Activated T-cell treated with anti-CD3 and anti-CD28 coated beads, Interleukin-2, amount 50 U/mL, for 72 hours (primary cell): ENCODE measurements around the gene NUP210L. TPM values are rescaled to one million over a fixed set of nuclear protein-coding genes. Genes with fewer than 3 reads are reported as not detected.
"Not testable (repeated sequence)": the region's sequence is repeated elsewhere in the genome, so short reads cannot be mapped to it uniquely, and the experiment has no call there.

ENCODE experiments used
- ATAC-seq, 2 donors: fragments of 150-1000 bp; cut with Tn5 transposase; replicated peaks in 1 of 2; 2 replicates each; pipeline ENCODE4 v1.10.0; 2021; ENCODE audit warnings: moderate library complexity in 2 of 2, mild to moderate bottlenecking in 1 of 2
- DNase-seq, 2 donors: peaks; one replicate each; pipeline ENCODE4 v3.0.0; 2021 to 2022; ENCODE audit warnings: mixed read lengths in 1 of 2
- H3K27ac Mint-ChIP-seq: one replicate; pipeline ENCODE4 v1.8.0; 2022; ENCODE audit warnings: mild to moderate bottlenecking, moderate library complexity, mixed read lengths
- H3K27me3 Mint-ChIP-seq: one replicate; pipeline ENCODE4 v1.8.0; 2022; ENCODE audit warnings: low read depth, mixed read lengths
- H3K36me3 Mint-ChIP-seq, 2 donors: one replicate each; pipeline ENCODE4 v1.8.0; 2022; ENCODE audit warnings: mixed read lengths in 2 of 2, mild to moderate bottlenecking in 1 of 2; ENCODE audit not compliant: insufficient read depth in 2 of 2
- H3K4me1 Mint-ChIP-seq: one replicate; pipeline ENCODE4 v1.8.0; 2022; ENCODE audit warnings: low read depth, mixed read lengths
- H3K4me3 Mint-ChIP-seq, 2 donors: one replicate each; pipeline ENCODE4 v1.8.0; 2022; ENCODE audit warnings: mild to moderate bottlenecking in 2 of 2, mixed read lengths in 2 of 2, moderate library complexity in 2 of 2
- H3K9me3 Mint-ChIP-seq, 2 donors: one replicate each; pipeline ENCODE4 v1.8.0; 2022; ENCODE audit warnings: mixed read lengths in 2 of 2
- total RNA-seq, 2 donors: library from RNA; stranded (reverse); gene quantifications; one replicate each; pipeline ENCODE4 v1.2.3, GENCODE V29; 2022

The NUP210L gene
- total RNA-seq, 2 donors from 2014 or later, result 0.07 to 0.14 TPM

DNA sequence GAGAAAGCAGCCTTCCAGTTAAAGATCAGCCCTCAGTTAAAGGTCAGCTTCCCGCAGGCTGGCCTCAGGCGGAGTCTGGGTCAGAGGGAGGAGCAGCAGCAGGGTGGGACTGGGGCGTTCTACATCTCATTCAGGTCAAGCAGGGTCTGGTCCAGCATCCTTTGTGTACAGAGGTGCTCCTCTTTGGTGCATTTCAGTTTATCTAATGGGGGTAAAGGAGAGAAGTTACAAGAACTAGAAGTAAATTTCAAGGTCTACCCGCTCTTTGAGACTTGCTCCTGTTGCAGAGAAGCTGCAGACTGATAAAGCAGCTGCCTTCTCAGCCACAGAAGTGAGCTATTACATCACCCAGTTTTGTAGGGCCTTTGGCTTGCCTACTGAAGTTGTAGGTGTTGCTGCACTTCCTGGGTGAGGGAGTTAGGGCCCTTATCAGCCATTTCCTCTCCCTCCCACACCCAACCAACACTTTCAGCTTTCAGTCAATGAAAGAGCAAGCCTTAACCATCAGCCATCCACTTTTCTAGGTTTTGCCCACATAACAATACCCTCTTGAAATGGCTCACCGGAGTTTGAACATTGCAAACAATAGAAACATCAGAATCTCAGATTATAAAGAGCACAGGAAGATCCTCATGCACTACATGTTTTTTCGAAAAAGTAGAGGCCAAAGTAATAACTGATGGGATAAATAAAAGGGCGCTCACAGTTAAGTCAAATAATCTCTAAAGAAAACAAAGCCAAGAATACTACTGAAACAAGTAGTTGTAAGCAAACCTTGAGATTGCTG, 2.8 kb upstream of the NUP210L start:
- DNase-seq, result peak; percentile 78 to 86
- peak; percentile 97 to 98 for ATAC-seq
- Mint-ChIP-seq H3K4me3 (peak overlapping the region; percentile 74 to 79), H3K4me1 (peaks cover 86% of the 10 kb centered on the region), H3K9me3 (no peaks in the 10 kb centered on the region), H3K36me3 (peaks cover 20 to 53% of the 10 kb centered on the region in 2 donors), H3K27me3 (no peaks in the 10 kb centered on the region), H3K27ac (peak overlapping the region; percentile 77)

DNA sequence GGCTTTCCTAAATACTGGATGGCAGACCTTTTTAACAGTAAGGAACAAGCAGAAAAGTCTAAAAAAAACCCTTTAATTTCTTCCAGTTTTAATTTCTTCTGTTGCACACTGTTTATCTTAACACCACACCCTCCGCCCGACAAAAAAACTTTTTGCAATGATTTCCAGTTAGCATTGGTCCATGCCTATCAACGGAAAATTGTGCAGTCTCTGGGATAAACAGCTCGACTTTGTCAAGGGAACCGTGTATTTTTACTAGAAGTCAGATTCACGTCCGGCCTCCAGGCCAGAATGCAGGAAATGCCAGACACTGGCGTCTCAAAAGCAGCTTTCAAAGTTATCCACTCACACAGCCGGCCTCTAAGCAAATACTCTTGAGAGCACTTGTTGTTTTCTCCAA, 378 bp upstream of the NUP210L start:
- Mint-ChIP-seq H3K36me3 (peaks cover 16 to 38% of the 10 kb centered on the region in 2 donors), H3K4me1 (peaks cover 62% of the 10 kb centered on the region), H3K27me3 (no peaks in the 10 kb centered on the region), H3K27ac (peak overlapping the region; percentile 74), H3K9me3 (no peaks in the 10 kb centered on the region), H3K4me3 (no peak overlapping the region)
- ATAC-seq (no peak), DNase-seq (no peak)

DNA sequence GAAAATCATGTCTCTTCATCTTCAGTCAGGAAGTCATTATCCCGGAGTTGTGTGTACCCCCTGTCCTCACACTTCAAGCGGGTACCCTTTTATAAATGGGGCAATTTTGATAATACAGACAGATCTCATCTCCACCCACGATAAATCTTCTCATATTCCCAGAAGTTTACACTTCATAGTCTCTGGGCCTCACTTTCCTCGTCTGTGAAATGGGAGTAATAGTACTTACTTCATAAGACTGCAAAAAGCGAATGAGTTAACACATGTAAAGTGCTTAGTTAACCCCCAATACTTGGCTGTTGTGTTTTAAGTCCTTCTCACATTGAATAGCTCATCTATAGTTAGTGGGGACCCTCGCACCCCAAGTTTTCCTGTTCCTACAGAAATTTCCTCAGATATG, 820 bp downstream of the NUP210L start:
- Mint-ChIP-seq H3K27me3 (no peaks in the 10 kb centered on the region), H3K4me1 (peaks cover 54% of the 10 kb centered on the region), H3K27ac (peak overlapping the region; percentile 83), H3K36me3 (peaks cover 7 to 28% of the 10 kb centered on the region in 2 donors), H3K9me3 (no peaks in the 10 kb centered on the region), H3K4me3 (no peak overlapping the region)
- DNase-seq (no peak), ATAC-seq (no peak)

DNA sequence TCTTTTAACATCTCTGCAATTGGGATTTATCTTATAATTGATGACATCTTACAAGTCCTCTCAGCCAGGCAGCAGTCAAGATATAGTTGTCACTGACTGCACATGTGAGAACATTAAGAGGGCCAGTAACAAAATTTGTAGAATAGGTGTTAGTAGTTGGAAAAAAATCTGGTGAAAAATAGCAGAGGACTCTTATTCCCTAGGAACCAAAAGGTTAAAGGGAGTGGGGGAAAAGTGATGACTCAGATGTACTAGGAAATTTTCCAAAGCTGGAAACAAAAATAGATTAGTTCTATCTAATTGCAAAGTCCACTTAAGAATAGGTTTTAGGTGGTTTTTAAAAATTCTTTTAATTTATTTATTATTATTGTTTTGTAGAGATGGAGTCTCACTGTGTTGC, 3.6 kb downstream of the NUP210L start:
- Mint-ChIP-seq H3K27ac (no peak overlapping the region), H3K9me3 (no peaks in the 10 kb centered on the region), H3K4me3 (no peak overlapping the region), H3K36me3 (peaks cover 0 to 14% of the 10 kb centered on the region in 2 donors), H3K4me1 (peaks cover 37% of the 10 kb centered on the region), H3K27me3 (no peaks in the 10 kb centered on the region)
- DNase-seq (no peak), ATAC-seq (no peak)

DNA sequence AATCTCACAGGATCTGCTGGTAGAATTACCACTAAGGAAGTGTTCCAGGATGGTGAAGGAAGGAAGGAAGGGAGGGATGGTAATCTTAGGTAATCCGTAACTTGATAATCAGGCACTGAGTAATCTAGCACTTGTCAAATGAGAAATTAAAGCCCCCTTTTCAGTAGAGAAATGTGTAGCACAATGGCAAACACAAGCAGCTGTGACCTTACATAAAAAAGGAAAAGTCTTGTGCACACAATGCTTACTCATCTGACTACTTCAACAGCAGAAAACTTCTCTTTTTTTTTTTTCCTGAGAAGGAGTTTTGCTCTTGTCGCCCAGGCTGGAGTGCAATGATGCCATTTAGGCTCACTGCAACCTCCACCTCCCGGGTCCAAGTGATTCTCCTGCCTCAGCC, 6.1 kb downstream of the NUP210L start:
- H3K27me3 Mint-ChIP-seq, result no peaks in the 10 kb centered on the region
- ATAC-seq, result peak; percentile 82 to 93
- no peaks in the 10 kb centered on the region for H3K9me3 Mint-ChIP-seq
- H3K4me1 Mint-ChIP-seq, result peaks cover 21% of the 10 kb centered on the region
- DNase-seq, result no peak
- H3K27ac Mint-ChIP-seq, result no peak overlapping the region
- H3K36me3 Mint-ChIP-seq, result peaks cover 0 to 1% of the 10 kb centered on the region in 2 donors
- peak overlapping the region in 1 of 2 donors; percentile 7 for H3K4me3 Mint-ChIP-seq

DNA sequence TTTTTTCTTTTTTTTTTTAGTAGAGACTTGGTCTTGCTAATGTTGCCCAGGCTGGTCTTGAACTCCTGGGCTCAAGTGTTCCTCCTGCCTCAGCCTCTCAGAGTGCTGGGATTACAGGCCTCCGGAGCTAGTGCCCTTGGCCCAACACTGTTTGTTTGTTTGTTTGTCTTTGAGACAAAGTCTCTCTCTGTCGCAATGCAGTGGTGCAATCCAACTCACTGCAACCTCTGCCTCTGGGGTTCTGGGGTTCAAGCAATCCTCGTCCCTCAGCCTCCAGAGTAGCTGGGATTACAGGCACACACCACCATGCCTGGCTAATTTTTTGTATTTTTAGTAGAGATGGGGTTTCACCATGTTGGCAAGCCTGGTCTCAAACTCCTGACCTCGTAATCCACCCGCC, 7.4 kb downstream of the NUP210L start:
- not testable (repeated sequence) for ATAC-seq, H3K27me3 Mint-ChIP-seq, H3K9me3 Mint-ChIP-seq, H3K4me3 Mint-ChIP-seq, H3K27ac Mint-ChIP-seq, H3K36me3 Mint-ChIP-seq, DNase-seq
- H3K4me1 Mint-ChIP-seq, result peaks cover 18% of the 10 kb centered on the region

DNA sequence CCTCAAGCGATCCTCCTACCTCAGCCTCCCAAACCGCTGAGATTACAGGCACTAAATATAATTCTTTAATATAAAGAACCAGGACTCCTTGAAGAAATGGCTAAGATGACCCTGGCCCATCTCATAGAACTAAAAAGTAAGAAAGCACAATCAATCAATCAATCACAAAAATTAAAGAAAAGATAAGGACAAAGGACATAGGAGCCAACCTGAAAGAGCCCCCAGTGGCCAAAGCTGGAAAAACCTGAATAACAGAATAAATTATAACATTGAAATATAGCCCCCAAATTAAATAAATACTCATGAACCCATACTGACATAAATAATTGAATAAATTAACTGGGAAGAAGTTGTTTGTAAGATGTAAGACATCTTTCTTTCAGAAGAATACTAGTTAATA, 8.9 kb downstream of the NUP210L start:
- Mint-ChIP-seq H3K36me3 (no peaks in the 10 kb centered on the region), H3K27me3 (no peaks in the 10 kb centered on the region), H3K27ac (no peak overlapping the region), H3K4me1 (peaks cover 18% of the 10 kb centered on the region), H3K4me3 (no peak overlapping the region), H3K9me3 (no peaks in the 10 kb centered on the region)
- ATAC-seq (no peak), DNase-seq (no peak)

DNA sequence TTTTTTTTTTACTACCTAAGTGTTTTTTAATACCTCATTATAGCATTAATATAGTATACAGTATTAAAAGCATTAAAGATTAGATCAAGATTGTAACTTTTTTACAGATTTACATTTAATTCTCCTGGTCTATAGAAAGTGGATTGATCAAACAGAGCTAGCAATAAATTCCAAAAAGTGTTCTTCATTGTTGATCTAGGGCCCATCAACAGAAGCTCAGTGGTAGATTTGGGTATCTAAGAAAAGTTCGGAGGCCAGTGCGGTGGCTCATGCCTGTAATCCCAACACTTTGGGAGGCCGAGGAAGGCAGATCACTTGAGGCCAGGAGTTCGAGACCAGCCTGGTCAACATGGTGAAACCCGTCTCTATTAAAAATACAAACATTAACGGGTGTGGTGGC, 12.5 kb downstream of the NUP210L start:
- no peak for ATAC-seq
- Mint-ChIP-seq H3K9me3 (no peaks in the 10 kb centered on the region), H3K36me3 (no peaks in the 10 kb centered on the region), H3K4me3 (no peak overlapping the region), H3K27ac (no peak overlapping the region), H3K27me3 (no peaks in the 10 kb centered on the region), H3K4me1 (peaks cover 12% of the 10 kb centered on the region)
- no peak for DNase-seq

DNA sequence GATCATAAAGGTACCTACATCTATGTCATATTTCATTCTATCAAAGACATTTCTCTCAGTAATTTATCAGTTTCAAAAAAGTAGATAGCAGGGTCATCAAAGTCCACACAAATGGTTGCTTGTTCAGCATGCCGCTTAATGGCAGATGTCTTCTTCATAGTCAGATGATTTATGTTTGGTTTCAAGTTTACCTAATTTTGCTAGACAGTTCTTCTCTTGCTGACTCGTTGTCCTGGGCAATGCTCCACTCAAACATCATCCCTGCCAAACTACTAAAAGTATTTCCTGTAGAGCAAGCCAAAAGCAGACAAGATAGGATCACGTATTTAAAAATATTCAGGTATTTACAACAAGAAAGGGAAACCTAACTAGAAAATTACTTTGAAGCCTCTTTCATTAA, 13.6 kb downstream of the NUP210L start:
- no peaks in the 10 kb centered on the region for H3K36me3 Mint-ChIP-seq

DNA sequence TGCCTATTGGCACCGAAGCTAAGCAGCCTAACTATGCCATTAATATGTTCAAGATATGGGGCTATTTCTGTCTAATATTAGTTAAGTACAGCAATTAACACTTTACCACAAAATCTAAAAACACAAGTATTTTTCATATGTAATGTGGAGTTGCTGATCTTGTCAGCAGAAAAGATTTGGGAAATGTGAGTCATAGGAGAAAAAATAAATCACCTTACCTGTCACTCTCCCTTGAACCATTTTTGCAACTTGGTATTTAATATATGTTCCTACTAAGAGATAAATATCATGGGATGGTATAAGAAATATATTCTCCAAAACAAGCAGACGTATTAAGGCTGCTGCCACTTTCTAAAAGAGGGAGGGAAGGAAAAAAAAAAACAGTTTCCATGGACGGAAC, 17.0 kb downstream of the NUP210L start:
- H3K27me3 Mint-ChIP-seq, result no peaks in the 10 kb centered on the region
- H3K4me1 Mint-ChIP-seq, result peaks cover 9% of the 10 kb centered on the region
- H3K4me3 Mint-ChIP-seq, result no peak overlapping the region
- H3K27ac Mint-ChIP-seq, result no peak overlapping the region
- no peaks in the 10 kb centered on the region for H3K9me3 Mint-ChIP-seq
- ATAC-seq (no peak), DNase-seq (no peak)
- no peaks in the 10 kb centered on the region for H3K36me3 Mint-ChIP-seq

More for the DNA sequence above, 13.6 kb downstream of the NUP210L start:
- H3K4me1 Mint-ChIP-seq, result peaks cover 15% of the 10 kb centered on the region
- ATAC-seq, result no peak
- no peaks in the 10 kb centered on the region for H3K9me3 Mint-ChIP-seq
- DNase-seq, result no peak
- no peaks in the 10 kb centered on the region for H3K27me3 Mint-ChIP-seq
- no peak overlapping the region for H3K27ac Mint-ChIP-seq
- no peak overlapping the region for H3K4me3 Mint-ChIP-seq

DNA sequence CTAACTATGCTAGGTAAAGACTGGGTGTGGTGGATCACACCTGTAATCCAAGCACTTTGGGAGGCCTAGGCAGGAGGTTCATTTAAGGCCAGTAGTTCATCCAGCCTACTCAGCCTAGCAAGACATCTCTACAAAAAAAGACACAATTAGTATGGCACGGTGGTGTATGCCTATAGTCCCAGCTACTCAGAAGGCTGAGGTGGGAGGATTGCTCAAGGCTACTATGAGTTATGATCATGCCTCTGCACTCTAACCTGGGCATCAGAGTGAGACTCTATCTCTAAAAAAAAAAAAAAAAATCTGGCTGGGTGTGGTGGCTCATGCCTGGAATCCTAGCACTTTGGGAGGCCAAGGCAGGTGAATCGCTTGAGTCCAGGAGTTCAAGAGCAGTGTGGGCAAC, 21.6 kb downstream of the NUP210L start:
- ATAC-seq, result no peak
- H3K9me3 Mint-ChIP-seq, result no peaks in the 10 kb centered on the region
- peaks cover 26% of the 10 kb centered on the region for H3K4me1 Mint-ChIP-seq
- no peaks in the 10 kb centered on the region for H3K36me3 Mint-ChIP-seq
- no peaks in the 10 kb centered on the region for H3K27me3 Mint-ChIP-seq
- DNase-seq, result no peak
- H3K4me3 Mint-ChIP-seq, result no peak overlapping the region
- H3K27ac Mint-ChIP-seq, result no peak overlapping the region

DNA sequence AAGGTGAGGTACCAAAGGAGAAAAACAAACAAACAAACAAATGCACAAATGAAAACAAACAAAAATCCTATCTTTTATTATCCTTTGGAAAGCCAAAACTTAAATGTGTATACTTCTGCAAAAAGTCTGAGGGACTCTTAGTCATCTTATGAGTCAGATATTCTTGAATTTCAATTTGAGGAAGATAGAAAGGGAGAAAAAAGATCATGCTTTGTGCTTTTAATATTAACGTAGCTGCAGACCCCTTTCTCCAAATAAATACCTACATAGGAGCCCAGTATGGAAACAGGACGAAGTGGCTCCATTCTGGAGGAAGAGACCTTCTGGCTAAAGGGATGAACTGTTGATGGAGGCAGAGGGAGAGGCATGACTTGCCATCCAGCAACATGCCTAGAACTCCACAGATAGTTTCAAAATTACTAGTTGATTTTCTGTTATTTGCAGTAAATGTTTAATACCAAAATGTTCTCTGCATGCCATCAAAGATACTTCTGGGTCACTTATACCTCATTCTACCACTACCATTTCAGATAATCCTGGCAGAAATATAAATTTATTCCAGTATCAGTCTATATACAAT, 25.4 kb downstream of the NUP210L start:
- Mint-ChIP-seq H3K4me3 (peak overlapping the region; percentile 66 to 71), H3K9me3 (no peaks in the 10 kb centered on the region), H3K27me3 (peaks cover 6% of the 10 kb centered on the region), H3K36me3 (no peaks in the 10 kb centered on the region), H3K27ac (peak overlapping the region; percentile 66), H3K4me1 (peaks cover 16% of the 10 kb centered on the region)
- ATAC-seq (peak in 1 of 2 donors; percentile 45), DNase-seq (no peak)

DNA sequence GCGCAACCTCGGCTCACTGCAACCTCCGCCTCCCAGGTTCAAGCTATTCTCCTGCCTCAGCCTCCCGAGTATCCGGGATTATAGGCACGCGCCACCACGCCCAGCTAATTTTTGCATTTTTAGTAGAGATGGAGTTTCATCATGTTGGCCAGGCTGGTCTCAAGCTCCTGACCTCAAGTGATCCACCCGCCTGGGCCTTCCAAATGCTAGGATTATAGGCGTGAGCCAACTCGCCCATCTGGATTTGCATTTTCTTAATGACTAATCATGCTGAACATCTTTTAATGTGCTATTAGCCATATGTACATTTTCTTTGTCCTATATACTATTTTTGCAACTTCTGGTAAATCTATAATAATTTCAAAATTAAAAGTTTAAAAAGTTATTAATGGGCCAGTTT, 31.7 kb downstream of the NUP210L start:
- not testable (repeated sequence) for H3K4me1 Mint-ChIP-seq, H3K27ac Mint-ChIP-seq, H3K36me3 Mint-ChIP-seq, DNase-seq, H3K4me3 Mint-ChIP-seq, H3K9me3 Mint-ChIP-seq, ATAC-seq, H3K27me3 Mint-ChIP-seq

DNA sequence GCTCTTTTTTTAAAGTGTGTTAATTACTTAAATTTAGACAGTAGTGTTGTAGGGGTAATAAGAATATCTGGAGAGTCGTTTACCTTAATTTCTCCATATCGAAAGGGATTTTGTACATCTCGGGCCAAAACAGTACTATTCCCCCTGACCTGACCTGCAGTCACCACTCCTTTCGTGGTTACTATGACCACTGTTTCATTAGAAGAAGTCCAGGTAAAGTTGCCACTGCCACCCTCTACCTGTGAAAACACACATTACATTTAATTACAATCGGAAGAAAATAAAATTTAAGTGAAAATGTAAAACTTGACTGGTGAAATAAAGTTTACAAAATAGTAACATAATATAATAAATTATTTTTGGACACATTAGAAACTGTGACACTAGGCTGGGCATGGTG, 37.2 kb downstream of the NUP210L start:
- no peaks in the 10 kb centered on the region for H3K9me3 Mint-ChIP-seq
- ATAC-seq (no peak), DNase-seq (no peak)
- no peak overlapping the region for H3K4me3 Mint-ChIP-seq
- H3K27ac Mint-ChIP-seq, result no peak overlapping the region
- H3K27me3 Mint-ChIP-seq, result no peaks in the 10 kb centered on the region
- peaks cover 6% of the 10 kb centered on the region for H3K4me1 Mint-ChIP-seq
- H3K36me3 Mint-ChIP-seq, result no peaks in the 10 kb centered on the region
